Brain microvascular endothelial cell (primary cell): ENCODE measurements around the gene MPLKIP.
A peak's percentile ranks its signal among the peaks of the same experiment; 100 is the strongest.
"Not testable (repeated sequence)": the region's sequence is repeated elsewhere in the genome, so short reads cannot be mapped to it uniquely, and the experiment has no call there.

Source experiments
- DNase-seq: peaks from one replicate; pipeline ENCODE4 v3.0.0-alpha.2; 2020
- H3K27ac ChIP-seq: fragments of 250-450 bp; sonication (Bioruptor Pico); 2 replicates; pipeline ENCODE4 v1.5.1; 2020; ENCODE audit warnings: mild to moderate bottlenecking, moderate library complexity
- H3K27me3 ChIP-seq: fragments of 250-450 bp; sonication (Bioruptor Pico); replicated peaks from 2 replicates; pipeline ENCODE4 v1.5.1; 2020; ENCODE audit warnings: mild to moderate bottlenecking
- H3K36me3 ChIP-seq: fragments of 250-450 bp; sonication (Bioruptor Pico); replicated peaks from 2 replicates; pipeline ENCODE4 v1.5.1; 2020; ENCODE audit warnings: mild to moderate bottlenecking
- H3K4me3 ChIP-seq: 2 replicates; pipeline ENCODE4 v1.5.1; 2011; ENCODE audit warnings: low read depth, mild to moderate bottlenecking, control low read depth, low read length, moderate library complexity
- CTCF ChIP-seq: IDR thresholded peaks from 2 replicates; pipeline ENCODE4 v1.5.1; 2011; ENCODE audit warnings: low read depth, mild to moderate bottlenecking, moderate library complexity, low read length, control low read depth, inconsistent platforms; ENCODE audit errors: missing control alignments
- in situ Hi-C: cut with HindIII; loops from 2 replicates; pipeline ENCODE4 v1.10.0; 2017; ENCODE audit warnings: low sequenced_read_pairs, low pct_ligation_motif_present

Gene MPLKIP

GRCh38 chr7:40134428-40135316 lies at the start of gene MPLKIP, which contains the start of gene SUGCT:
MPLKIP (minus strand) TSS chr7:40134622; CDS start chr7:40134567, 55 bp downstream.
SUGCT (plus strand) TSS chr7:40135005.
- Histone ChIP-seq H3K4me3 (peak within 1 kb of the TSS; percentile 92), H3K36me3 (no peaks in the 10 kb centered on the region), H3K27ac (peak within 1 kb of the TSS; percentile 91), H3K27me3 (no peaks in the 10 kb centered on the region)
- in situ Hi-C loops = no loop called here
- TF ChIP-seq CTCF = peak; percentile 63
- peak; percentile 78 for DNase-seq

- Histone ChIP-seq H3K27ac (no peak overlapping the region), H3K4me3 (no peak overlapping the region), H3K36me3 (no peaks in the 10 kb centered on the region), H3K27me3 (no peaks in the 10 kb centered on the region)
- in situ Hi-C loops = no loop called here
- DNase-seq = no peak
- TF ChIP-seq CTCF = no peak
Observed at GRCh38 chr7:40182452-40182851, 48.0 kb upstream of the MPLKIP start.

- in situ Hi-C loops = no loop called here
- Histone ChIP-seq H3K27ac (no peak overlapping the region), H3K27me3 (no peaks in the 10 kb centered on the region), H3K36me3 (no peaks in the 10 kb centered on the region), H3K4me3 (no peak overlapping the region)
- TF ChIP-seq CTCF = no peak
- DNase-seq = no peak
Observed at GRCh38 chr7:40177071-40177470, 42.6 kb upstream of the MPLKIP start.

GRCh38 chr7:40175725-40176510 lies 41.5 kb upstream of the MPLKIP start:
- H3K36me3 ChIP-seq = no peaks in the 10 kb centered on the region
- peak; percentile 32 for DNase-seq
- in situ Hi-C loops = no loop called here
- no peaks in the 10 kb centered on the region for H3K27me3 ChIP-seq
- no peak for TF ChIP-seq CTCF
- H3K4me3 ChIP-seq = no peak overlapping the region
- no peak overlapping the region for H3K27ac ChIP-seq

- H3K36me3 ChIP-seq, in situ Hi-C loops, DNase-seq, H3K27ac ChIP-seq, H3K27me3 ChIP-seq, H3K4me3 ChIP-seq: not testable (repeated sequence)
Observed at GRCh38 chr7:40175256-40175655, 40.8 kb upstream of the MPLKIP start.

- in situ Hi-C loops, H3K36me3 ChIP-seq, H3K4me3 ChIP-seq, H3K27ac ChIP-seq, H3K27me3 ChIP-seq, DNase-seq: not testable (repeated sequence)
Observed at GRCh38 chr7:40173121-40173520, 38.7 kb upstream of the MPLKIP start.

- H3K27ac ChIP-seq, H3K27me3 ChIP-seq, H3K4me3 ChIP-seq, in situ Hi-C loops, DNase-seq, H3K36me3 ChIP-seq: not testable (repeated sequence)
Observed at GRCh38 chr7:40168266-40168665, 33.8 kb upstream of the MPLKIP start.
